ENCODE data around the gene PHACTR3.
A peak's percentile ranks its signal among the peaks of the same experiment; 100 is the strongest.

Gene PHACTR3

GRCh38 chr20:59586613-59587012, 17.7 kb upstream of the PHACTR3 start:
- no peak for FAIRE-seq
- DNase-seq (ENCODE audit: extremely low spot score, insufficient read length, low read depth): no peak

- FAIRE-seq (no peak), DNase-seq (ENCODE audit: extremely low spot score, insufficient read length, low read depth) (no peak)
Measured at GRCh38 chr20:59587570-59587969, 16.8 kb upstream of the PHACTR3 start.

DNA sequence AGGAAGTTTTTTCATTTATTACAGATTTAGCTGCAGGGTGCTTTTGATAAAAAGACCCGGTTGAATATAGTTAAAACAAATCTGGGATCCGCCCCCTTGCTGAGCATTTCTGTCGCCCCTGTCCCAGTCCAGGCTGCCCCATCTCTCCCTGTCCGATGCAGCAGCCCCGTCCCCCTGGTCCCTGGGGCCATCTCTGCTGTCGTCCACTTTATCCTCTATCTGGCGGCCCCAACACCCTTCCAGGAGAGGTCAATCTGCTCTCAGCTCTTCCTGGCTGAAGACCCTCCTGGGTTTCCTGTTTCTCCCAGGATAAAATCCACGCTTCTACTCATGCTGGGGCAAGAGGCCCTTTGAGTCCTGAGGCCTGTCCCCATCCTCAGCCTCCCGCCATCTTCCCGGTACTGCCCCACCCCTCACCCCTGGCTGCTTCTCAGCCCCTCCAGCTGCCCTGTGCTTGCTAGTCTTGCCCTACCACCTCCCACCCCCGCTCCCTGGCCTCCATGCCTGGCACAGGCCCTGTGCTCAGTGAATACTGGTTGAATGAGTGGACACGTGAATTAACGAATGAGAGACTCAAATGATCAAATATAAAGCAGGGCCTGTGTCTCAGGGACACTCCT, 16.0 kb upstream of the PHACTR3 start:
- FAIRE-seq: no peak
- no peak for DNase-seq (ENCODE audit: extremely low spot score, insufficient read length, low read depth)

GRCh38 chr20:59589086-59589684, 15.2 kb upstream of the PHACTR3 start:
- DNase-seq (ENCODE audit: extremely low spot score, insufficient read length, low read depth): no peak
- no peak for FAIRE-seq

DNA sequence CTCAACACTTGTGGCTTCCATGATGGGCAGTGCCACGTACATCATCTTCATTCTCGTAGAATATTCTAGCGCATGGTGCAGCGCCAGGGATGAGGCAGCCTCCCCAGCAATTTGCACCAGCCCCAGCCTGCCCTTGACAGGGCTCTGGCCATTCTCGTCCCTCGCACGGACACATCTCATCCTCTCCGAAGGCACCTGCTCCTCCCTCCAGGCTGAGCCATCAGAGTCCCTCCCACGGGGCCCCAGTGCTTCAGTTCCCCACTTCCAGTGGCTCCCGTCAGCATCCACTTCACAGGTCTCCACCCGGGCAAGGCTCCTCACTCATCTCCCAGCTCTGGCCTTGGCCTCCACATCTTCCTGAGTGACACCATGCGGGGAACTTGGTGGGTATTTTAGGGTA, 13.3 kb upstream of the PHACTR3 start:
- no peak for DNase-seq (ENCODE audit: extremely low spot score, insufficient read length, low read depth)
- FAIRE-seq: no peak

DNA sequence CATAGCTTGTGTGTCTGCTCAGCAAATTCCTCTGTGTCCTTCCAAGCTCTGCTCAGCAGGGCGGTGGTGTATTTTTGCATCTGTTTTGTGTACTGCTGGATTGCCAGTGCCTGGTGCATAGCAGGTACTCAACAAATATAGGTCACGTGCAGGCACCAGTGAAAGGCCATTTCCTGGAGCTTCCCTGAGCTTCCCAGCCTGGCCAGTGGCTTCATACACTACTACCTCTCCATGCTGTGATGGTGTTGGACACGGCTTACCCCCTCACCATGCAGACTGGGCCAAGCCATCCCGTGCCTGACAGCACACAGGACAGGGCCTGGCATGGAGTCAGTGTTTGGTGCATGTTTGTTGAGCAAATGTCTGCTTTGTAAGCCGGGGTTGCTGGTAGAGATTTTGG, 7.7 kb upstream of the PHACTR3 start:
- DNase-seq (ENCODE audit: extremely low spot score, insufficient read length, low read depth) (no peak), FAIRE-seq (no peak)

DNA sequence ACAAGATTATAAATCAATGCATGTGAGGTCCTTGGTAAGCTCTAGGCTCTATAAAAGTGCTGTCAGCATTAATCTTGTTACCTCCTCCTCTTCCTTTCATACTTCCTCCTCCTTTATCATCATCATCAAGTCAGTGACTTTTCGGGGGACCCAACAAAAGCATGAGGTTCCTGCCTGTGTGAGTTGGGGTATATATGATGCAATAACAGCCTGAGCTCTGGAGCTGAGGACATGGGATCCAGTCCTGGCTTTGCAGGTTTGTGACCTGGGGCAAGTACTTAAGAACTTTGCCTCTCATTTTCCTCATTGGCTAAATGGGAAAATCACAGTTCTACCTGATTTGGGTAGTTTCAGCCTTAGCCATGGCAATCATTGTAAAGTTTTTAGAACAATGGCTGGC, 7.1 kb upstream of the PHACTR3 start:
- DNase-seq (ENCODE audit: extremely low spot score, insufficient read length, low read depth) (no peak), FAIRE-seq (no peak)

DNA sequence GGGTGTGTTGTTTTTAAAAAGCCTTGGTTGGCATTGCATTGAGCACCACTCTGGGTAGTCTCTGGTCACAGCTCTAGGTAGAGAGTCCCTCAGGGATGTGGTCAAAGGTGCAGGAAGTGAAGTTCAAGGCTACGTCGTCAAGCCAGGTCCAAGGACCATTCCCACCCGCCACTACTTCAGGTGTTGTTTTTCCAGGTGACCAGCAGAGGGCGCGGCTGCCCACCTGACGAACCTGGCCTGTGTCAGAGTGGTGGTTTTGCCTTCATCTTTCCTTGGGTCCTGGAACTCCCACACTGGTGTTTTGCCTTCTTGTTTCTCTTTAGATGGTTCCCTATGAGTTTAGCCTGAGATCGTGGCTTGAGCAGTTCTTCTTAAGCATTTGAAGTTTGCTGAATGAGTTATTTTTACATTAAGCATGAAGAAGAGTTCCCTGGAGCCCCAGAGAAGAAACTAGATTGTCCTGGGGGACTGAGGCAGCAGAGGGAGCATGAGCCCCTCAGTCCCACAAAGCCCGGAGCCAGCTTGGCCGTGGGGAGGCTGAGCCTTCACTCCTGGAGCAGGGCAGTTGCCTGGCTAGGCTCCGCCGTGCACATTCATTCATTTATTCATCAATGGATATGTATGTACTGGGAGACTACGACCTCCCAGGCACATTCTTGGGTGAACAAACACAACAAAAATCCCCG, 5.6 kb upstream of the PHACTR3 start:
- FAIRE-seq: peak; percentile 75
- peak; percentile 58 for DNase-seq (ENCODE audit: extremely low spot score, insufficient read length, low read depth)

DNA sequence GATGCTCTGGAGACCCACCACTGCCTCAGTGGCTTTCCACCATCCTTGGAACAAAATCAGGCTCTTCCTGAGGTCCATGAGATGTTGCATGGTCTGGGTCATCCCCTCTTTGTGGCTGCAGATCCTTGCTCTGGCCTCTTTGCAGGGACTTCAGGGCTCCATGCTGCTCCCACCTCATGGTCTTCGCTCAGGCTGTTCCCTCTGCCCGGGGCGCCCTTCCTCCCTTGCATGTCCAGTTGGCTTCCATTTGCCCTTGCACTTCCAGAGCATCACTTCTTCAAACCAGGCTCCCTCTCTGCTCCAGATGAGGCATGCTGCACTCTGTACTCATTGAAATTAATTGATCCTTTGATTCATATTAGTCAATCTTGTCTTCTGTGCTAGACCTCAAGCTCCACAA, 4.4 kb upstream of the PHACTR3 start:
- no peak for DNase-seq (ENCODE audit: extremely low spot score, insufficient read length, low read depth)
- no peak for FAIRE-seq

DNA sequence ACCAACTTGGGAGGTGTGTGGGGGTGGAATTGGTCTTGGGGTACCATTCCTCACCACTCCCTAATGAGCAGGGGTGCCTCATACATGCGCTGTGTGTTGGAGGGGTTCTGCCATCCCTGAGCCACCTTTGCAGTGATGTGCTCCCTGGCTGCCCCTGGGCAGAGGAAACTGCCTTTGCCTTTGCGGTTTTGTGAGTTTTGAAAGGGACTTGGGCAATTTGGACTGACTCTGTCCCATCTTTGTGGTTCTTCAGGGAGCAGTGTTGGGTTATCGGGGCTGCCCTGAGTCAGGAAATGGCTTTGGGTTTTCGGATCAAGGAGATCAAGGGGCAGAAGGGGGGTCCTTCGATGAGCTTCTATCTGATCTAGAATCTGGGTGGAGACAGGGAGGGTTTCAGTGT, 3.9 kb upstream of the PHACTR3 start:
- FAIRE-seq (no peak), DNase-seq (ENCODE audit: extremely low spot score, insufficient read length, low read depth) (no peak)

GRCh38 chr20:59602546-59603080, 1.7 kb upstream of the PHACTR3 start:
- FAIRE-seq (no peak), DNase-seq (ENCODE audit: extremely low spot score, insufficient read length, low read depth) (no peak)

GRCh38 chr20:59603176-59603575, 1.2 kb upstream of the PHACTR3 start:
- FAIRE-seq: no peak

GRCh38 chr20:59604741-59605600, 631 bp downstream of the PHACTR3 start:
- no peak for DNase-seq (ENCODE audit: extremely low spot score, insufficient read length, low read depth)
- FAIRE-seq: no peak

More at GRCh38 chr20:59603176-59603575, 1.2 kb upstream of the PHACTR3 start:
- DNase-seq (ENCODE audit: extremely low spot score, insufficient read length, low read depth): no peak

DNA sequence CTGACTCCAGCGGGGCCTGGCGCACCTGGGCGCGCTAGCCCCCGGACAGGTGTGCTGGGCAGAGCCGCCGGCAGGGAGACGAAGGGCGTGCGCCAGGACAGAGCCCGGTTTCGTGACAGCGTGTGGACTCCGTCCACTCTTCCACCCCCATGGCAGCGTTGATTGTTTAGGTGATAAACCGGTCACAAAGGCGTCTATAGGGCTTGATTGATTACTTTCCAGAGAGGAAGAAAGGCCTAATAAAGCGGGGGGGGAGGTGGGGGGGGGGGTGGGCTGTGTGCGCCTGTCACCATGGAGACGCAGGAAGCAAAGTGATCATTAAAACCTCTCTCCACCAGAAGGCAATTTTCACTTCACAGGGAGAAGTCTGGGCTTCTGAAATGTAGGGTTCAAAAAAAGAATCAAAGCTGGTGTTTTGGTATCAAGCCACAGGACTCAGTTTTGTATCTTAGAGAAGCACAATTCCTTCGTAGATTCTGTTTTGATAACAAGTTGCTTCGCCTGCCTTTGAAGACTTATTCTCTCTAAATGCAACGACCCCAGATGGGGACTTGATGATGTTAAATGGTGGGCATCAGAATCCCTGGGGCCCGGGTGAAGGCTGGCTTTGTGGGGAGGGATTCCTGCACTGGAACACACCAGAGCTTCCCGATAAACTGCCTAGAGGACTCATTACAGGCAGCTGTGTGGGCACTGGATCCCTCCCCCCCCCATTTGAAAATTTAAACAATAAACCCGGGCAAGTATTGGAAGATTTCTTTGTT, 1.4 kb downstream of the PHACTR3 start:
- FAIRE-seq (no peak), DNase-seq (ENCODE audit: extremely low spot score, insufficient read length, low read depth) (no peak)

- DNase-seq (ENCODE audit: extremely low spot score, insufficient read length, low read depth): no peak
- no peak for FAIRE-seq
Measured at GRCh38 chr20:59606566-59606965, 2.2 kb downstream of the PHACTR3 start.

GRCh38 chr20:59608396-59608795, 4.1 kb downstream of the PHACTR3 start:
- no peak for FAIRE-seq

GRCh38 chr20:59608871-59609270, 4.5 kb downstream of the PHACTR3 start:
- FAIRE-seq (no peak), DNase-seq (ENCODE audit: extremely low spot score, insufficient read length, low read depth) (no peak)

More at GRCh38 chr20:59608396-59608795, 4.1 kb downstream of the PHACTR3 start:
- DNase-seq (ENCODE audit: extremely low spot score, insufficient read length, low read depth): no peak

GRCh38 chr20:59611286-59611685, 6.9 kb downstream of the PHACTR3 start:
- no peak for FAIRE-seq
- no peak for DNase-seq (ENCODE audit: extremely low spot score, insufficient read length, low read depth)

GRCh38 chr20:59613861-59614260, 9.5 kb downstream of the PHACTR3 start:
- no peak for FAIRE-seq
- no peak for DNase-seq (ENCODE audit: extremely low spot score, insufficient read length, low read depth)

- FAIRE-seq: no peak
- DNase-seq (ENCODE audit: extremely low spot score, insufficient read length, low read depth): no peak
Measured at GRCh38 chr20:59614714-59615113, 10.4 kb downstream of the PHACTR3 start.
